GM12878 (cell line): Measurements from ENCODE around the gene TMTC3.

Source experiments
- CBX5 ChIP-seq: sonication (generic); IDR thresholded peaks from 2 replicates; pipeline ENCODE4 v1.6.1; 2016; ENCODE audit warnings: low read depth, moderate library complexity, mild to moderate bottlenecking, inconsistent platforms
- E4F1 ChIP-seq: fragments of 450-650 bp; IDR thresholded peaks from 2 replicates; pipeline ENCODE4 v1.6.1; 2018; ENCODE audit warnings: borderline replicate concordance, mild to moderate bottlenecking; ENCODE audit not compliant: partially characterized antibody
- MEF2B ChIP-seq: fragments of 450-650 bp; IDR thresholded peaks from 2 replicates; pipeline ENCODE4 v1.6.1; 2018; ENCODE audit warnings: mild to moderate bottlenecking, moderate library complexity; ENCODE audit not compliant: partially characterized antibody, poor library complexity, severe bottlenecking
- NFIC ChIP-seq: IDR thresholded peaks from 2 replicates; pipeline ENCODE4 v1.6.1; 2012; ENCODE audit warnings: low read depth, mild to moderate bottlenecking, inconsistent platforms, low read length, moderate library complexity
- POLR2A ChIP-seq: IDR thresholded peaks from 2 replicates; pipeline ENCODE4 v1.6.1; 2011; ENCODE audit warnings: low read depth, mild to moderate bottlenecking, low read length
- REST ChIP-seq: IDR thresholded peaks from 2 replicates; pipeline ENCODE4 v1.6.1; 2012; ENCODE audit warnings: mild to moderate bottlenecking, low read depth, low read length
- TAF1 ChIP-seq: IDR thresholded peaks from 2 replicates; pipeline ENCODE4 v1.6.1; 2011; ENCODE audit warnings: mild to moderate bottlenecking, low read depth, low read length, borderline replicate concordance
- TCF3 ChIP-seq: IDR thresholded peaks from 2 replicates; pipeline ENCODE4 v1.6.1; 2012; ENCODE audit warnings: low read depth, mild to moderate bottlenecking, low read length, borderline replicate concordance; ENCODE audit not compliant: insufficient read depth
- YY1 ChIP-seq: IDR thresholded peaks from 2 replicates; pipeline ENCODE4 v1.6.1; 2011; ENCODE audit warnings: low read depth, mild to moderate bottlenecking, low read length
- TF ChIP-seq, protein P1 (sequence below), 3 experiments: IDR thresholded peaks in 2 of 3; conservative IDR thresholded peaks in 1 of 3; 2 replicates each; pipeline ENCODE4 v1.5.1; 2011; ENCODE audit warnings: low read depth in 3 of 3, low read length in 3 of 3, mild to moderate bottlenecking in 3 of 3, control low read depth in 2 of 3, moderate library complexity in 2 of 3, inconsistent platforms in 1 of 3, mixed read lengths in 1 of 3; ENCODE audit not compliant: control insufficient read depth in 2 of 3, insufficient read depth in 1 of 3; ENCODE audit errors: extremely low read depth in 1 of 3
- TF ChIP-seq, protein P2 (sequence below): fragments of 150-350 bp; IDR thresholded peaks from 2 replicates; pipeline ENCODE4 v1.6.1; 2016; ENCODE audit warnings: low read depth, low read length
- TF ChIP-seq, protein P3 (sequence below): fragments of 450-650 bp; IDR thresholded peaks from 2 replicates; pipeline ENCODE4 v1.6.1; 2016; ENCODE audit warnings: mild to moderate bottlenecking

GRCh38 chr12:88235183-88235833 is 93.2 kb downstream of the TMTC3 start:
- TF ChIP-seq, protein P1, sequence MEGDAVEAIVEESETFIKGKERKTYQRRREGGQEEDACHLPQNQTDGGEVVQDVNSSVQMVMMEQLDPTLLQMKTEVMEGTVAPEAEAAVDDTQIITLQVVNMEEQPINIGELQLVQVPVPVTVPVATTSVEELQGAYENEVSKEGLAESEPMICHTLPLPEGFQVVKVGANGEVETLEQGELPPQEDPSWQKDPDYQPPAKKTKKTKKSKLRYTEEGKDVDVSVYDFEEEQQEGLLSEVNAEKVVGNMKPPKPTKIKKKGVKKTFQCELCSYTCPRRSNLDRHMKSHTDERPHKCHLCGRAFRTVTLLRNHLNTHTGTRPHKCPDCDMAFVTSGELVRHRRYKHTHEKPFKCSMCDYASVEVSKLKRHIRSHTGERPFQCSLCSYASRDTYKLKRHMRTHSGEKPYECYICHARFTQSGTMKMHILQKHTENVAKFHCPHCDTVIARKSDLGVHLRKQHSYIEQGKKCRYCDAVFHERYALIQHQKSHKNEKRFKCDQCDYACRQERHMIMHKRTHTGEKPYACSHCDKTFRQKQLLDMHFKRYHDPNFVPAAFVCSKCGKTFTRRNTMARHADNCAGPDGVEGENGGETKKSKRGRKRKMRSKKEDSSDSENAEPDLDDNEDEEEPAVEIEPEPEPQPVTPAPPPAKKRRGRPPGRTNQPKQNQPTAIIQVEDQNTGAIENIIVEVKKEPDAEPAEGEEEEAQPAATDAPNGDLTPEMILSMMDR (IDR thresholded peaks at IDR 0.05 in 2 of 3, conservative IDR thresholded peaks at IDR 0.05 in 1 of 3; ENCODE audit: control insufficient read depth in 2 of 3, extremely low read depth in 1 of 3, insufficient read depth in 1 of 3, low read depth in 3 of 3, low read length in 3 of 3) = no peak
- no peak for TF ChIP-seq REST
- no peak for TF ChIP-seq TAF1
- TF ChIP-seq POLR2A = no peak
- no peak for TF ChIP-seq MEF2B
- TF ChIP-seq TCF3 = no peak
- no peak for TF ChIP-seq NFIC
- TF ChIP-seq, protein P2, sequence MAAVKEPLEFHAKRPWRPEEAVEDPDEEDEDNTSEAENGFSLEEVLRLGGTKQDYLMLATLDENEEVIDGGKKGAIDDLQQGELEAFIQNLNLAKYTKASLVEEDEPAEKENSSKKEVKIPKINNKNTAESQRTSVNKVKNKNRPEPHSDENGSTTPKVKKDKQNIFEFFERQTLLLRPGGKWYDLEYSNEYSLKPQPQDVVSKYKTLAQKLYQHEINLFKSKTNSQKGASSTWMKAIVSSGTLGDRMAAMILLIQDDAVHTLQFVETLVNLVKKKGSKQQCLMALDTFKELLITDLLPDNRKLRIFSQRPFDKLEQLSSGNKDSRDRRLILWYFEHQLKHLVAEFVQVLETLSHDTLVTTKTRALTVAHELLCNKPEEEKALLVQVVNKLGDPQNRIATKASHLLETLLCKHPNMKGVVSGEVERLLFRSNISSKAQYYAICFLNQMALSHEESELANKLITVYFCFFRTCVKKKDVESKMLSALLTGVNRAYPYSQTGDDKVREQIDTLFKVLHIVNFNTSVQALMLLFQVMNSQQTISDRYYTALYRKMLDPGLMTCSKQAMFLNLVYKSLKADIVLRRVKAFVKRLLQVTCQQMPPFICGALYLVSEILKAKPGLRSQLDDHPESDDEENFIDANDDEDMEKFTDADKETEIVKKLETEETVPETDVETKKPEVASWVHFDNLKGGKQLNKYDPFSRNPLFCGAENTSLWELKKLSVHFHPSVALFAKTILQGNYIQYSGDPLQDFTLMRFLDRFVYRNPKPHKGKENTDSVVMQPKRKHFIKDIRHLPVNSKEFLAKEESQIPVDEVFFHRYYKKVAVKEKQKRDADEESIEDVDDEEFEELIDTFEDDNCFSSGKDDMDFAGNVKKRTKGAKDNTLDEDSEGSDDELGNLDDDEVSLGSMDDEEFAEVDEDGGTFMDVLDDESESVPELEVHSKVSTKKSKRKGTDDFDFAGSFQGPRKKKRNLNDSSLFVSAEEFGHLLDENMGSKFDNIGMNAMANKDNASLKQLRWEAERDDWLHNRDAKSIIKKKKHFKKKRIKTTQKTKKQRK = no peak
- no peak for TF ChIP-seq YY1
- TF ChIP-seq, protein P3, sequence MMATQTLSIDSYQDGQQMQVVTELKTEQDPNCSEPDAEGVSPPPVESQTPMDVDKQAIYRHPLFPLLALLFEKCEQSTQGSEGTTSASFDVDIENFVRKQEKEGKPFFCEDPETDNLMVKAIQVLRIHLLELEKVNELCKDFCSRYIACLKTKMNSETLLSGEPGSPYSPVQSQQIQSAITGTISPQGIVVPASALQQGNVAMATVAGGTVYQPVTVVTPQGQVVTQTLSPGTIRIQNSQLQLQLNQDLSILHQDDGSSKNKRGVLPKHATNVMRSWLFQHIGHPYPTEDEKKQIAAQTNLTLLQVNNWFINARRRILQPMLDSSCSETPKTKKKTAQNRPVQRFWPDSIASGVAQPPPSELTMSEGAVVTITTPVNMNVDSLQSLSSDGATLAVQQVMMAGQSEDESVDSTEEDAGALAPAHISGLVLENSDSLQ = no peak
- peak; percentile 75; the same call in 1 of the 2 replicates for TF ChIP-seq CBX5
- TF ChIP-seq E4F1 = no peak
